H1 (cell line): ENCODE results near the gene HES7. TPM values are rescaled to one million over a fixed set of nuclear protein-coding genes. Genes with fewer than 3 reads are reported as not detected.
A peak's percentile ranks its signal among the peaks of the same experiment; 100 is the strongest.

ENCODE experiments used
- CTCF ChIA-PET: fragments of 300-600 bp; sonication (Branson Sonifier 250); formaldehyde crosslinking; loops from one replicate; lab custom pipeline; 2021; ENCODE audit not compliant: partially characterized antibody; lab: Charles Lee
- POLR2A ChIA-PET: fragments of 300-600 bp; sonication (Branson Sonifier 250); formaldehyde crosslinking; loops from one replicate; lab custom pipeline; 2021; ENCODE audit warnings: inconsistent platforms; ENCODE audit not compliant: partially characterized antibody; lab: Charles Lee
- DNase-seq, 2 experiments: peaks; one replicate each; pipeline versions ENCODE4 v3.0.0 to v3.0.0-alpha.2; 2010 to 2022; ENCODE audit warnings: low spot score in 2 of 2, low read depth in 1 of 2, mixed read lengths in 1 of 2
- FAIRE-seq: peaks from 2 replicates; lab custom pipeline; 2011; peaks lifted over from hg19 to GRCh38; lab: Jason Lieb, UNC
- H2AFZ ChIP-seq: 2 replicates; pipeline ENCODE4 v1.8.1; 2012; ENCODE audit warnings: low read length, inconsistent platforms
- H2AK5ac ChIP-seq: 2 replicates; pipeline ENCODE4 v1.6.1; 2013; ENCODE audit warnings: low read depth, low read length
- H2BK120ac ChIP-seq: replicated peaks from 2 replicates; pipeline ENCODE3; 2013; ENCODE audit warnings: low read depth, low read length, inconsistent platforms
- H2BK12ac ChIP-seq: 2 replicates; pipeline ENCODE4 v1.6.1; 2013; ENCODE audit warnings: low read depth, low read length
- H2BK15ac ChIP-seq: 2 replicates; pipeline ENCODE4 v1.6.1; 2013; ENCODE audit warnings: low read length
- H2BK20ac ChIP-seq: 2 replicates; pipeline ENCODE4 v1.6.1; 2013; ENCODE audit warnings: low read length
- H2BK5ac ChIP-seq: 2 replicates; pipeline ENCODE4 v1.6.1; 2013; ENCODE audit warnings: low read depth, low read length
- H3K14ac ChIP-seq: 2 replicates; pipeline ENCODE4 v1.6.1; 2013; ENCODE audit warnings: inconsistent platforms; ENCODE audit not compliant: insufficient read length
- H3K18ac ChIP-seq: 2 replicates; pipeline ENCODE4 v1.6.1; 2013; ENCODE audit warnings: low read length; ENCODE audit errors: extremely low read depth
- H3K23ac ChIP-seq: 2 replicates; pipeline ENCODE4 v1.6.1; 2013; ENCODE audit warnings: inconsistent platforms; ENCODE audit not compliant: insufficient read length
- H3K23me2 ChIP-seq: 2 replicates; pipeline ENCODE4 v1.6.1; 2013; ENCODE audit warnings: low read depth, low read length
- H3K27ac ChIP-seq: 2 replicates; pipeline ENCODE4 v1.6.1; 2011; ENCODE audit warnings: low read depth, low read length, inconsistent platforms
- H3K27me3 ChIP-seq, 4 experiments: replicated peaks in 1 of 4; 1 replicate in 1 of 4; 2 replicates in 3 of 4; pipeline versions ENCODE4 v1.6.1 to v1.8.1; 2011 to 2013; ENCODE audit warnings: low read length in 3 of 4, mild to moderate bottlenecking in 3 of 4, inconsistent platforms in 2 of 4, mixed read lengths in 2 of 4, moderate library complexity in 1 of 4; ENCODE audit not compliant: control insufficient read depth in 3 of 4, insufficient read depth in 3 of 4; ENCODE audit errors: extremely low read depth in 1 of 4
- H3K36me3 ChIP-seq, 4 experiments: 2 replicates each; pipeline versions ENCODE4 v1.6.1 to v1.8.1; 2011 to 2013; ENCODE audit warnings: mild to moderate bottlenecking in 4 of 4, low read length in 3 of 4, moderate library complexity in 2 of 4, control low read depth in 1 of 4, inconsistent platforms in 1 of 4; ENCODE audit not compliant: insufficient read depth in 4 of 4, control insufficient read depth in 2 of 4
- H3K4ac ChIP-seq: replicated peaks from 2 replicates; pipeline ENCODE3; 2013; ENCODE audit warnings: low read length, low read depth, mixed read lengths, inconsistent platforms; ENCODE audit not compliant: insufficient read length
- H3K4me1 ChIP-seq, 4 experiments: replicated peaks in 1 of 4; 1 replicate in 1 of 4; 2 replicates in 3 of 4; pipeline versions ENCODE4 v1.6.1 to v1.8.1; 2011 to 2013; ENCODE audit warnings: low read length in 3 of 4, inconsistent platforms in 2 of 4, mixed read lengths in 1 of 4; ENCODE audit not compliant: insufficient read depth in 4 of 4, control insufficient read depth in 3 of 4
- H3K4me2 ChIP-seq, 2 experiments: 2 replicates each; pipeline versions ENCODE4 v1.6.1 to v1.8.1; 2011 to 2013; ENCODE audit warnings: low read depth in 2 of 2, low read length in 2 of 2, control low read depth in 1 of 2, inconsistent platforms in 1 of 2, mild to moderate bottlenecking in 1 of 2; ENCODE audit not compliant: insufficient read depth in 1 of 2
- H3K4me3 ChIP-seq, 4 experiments: fragments of 200-600, 300-600 bp in 1 of 4; sonication (generic), shearing (Covaris generic), sonication (Bioruptor Twin) in 1 of 4; 2 replicates each; pipeline versions ENCODE4 v1.5.1 to v1.8.1; 2011 to 2016; ENCODE audit warnings: low read length in 4 of 4, low read depth in 3 of 4, control low read depth in 2 of 4, inconsistent platforms in 2 of 4, mild to moderate bottlenecking in 2 of 4, mixed read lengths in 1 of 4, moderate library complexity in 1 of 4; ENCODE audit not compliant: insufficient read depth in 2 of 4; ENCODE audit errors: extremely low read depth in 1 of 4
- H3K56ac ChIP-seq: replicated peaks from 2 replicates; pipeline ENCODE3; 2013; ENCODE audit warnings: low read depth, mild to moderate bottlenecking, mixed read lengths, low read length, inconsistent platforms; ENCODE audit not compliant: insufficient read length
- H3K79me1 ChIP-seq: 2 replicates; pipeline ENCODE4 v1.6.1; 2013; ENCODE audit warnings: low read depth, low read length, control low read depth
- H3K79me2 ChIP-seq, 2 experiments: 2 replicates each; pipeline versions ENCODE4 v1.6.1 to v1.8.1; 2012 to 2013; ENCODE audit warnings: low read length in 2 of 2, mild to moderate bottlenecking in 2 of 2, inconsistent platforms in 1 of 2; ENCODE audit not compliant: insufficient read depth in 2 of 2, control insufficient read depth in 1 of 2
- H3K9ac ChIP-seq, 4 experiments: replicated peaks in 1 of 4; 1 replicate in 1 of 4; 2 replicates in 3 of 4; pipeline versions ENCODE4 v1.6.1 to v1.8.1; 2011 to 2013; ENCODE audit warnings: low read depth in 3 of 4, low read length in 3 of 4, control low read depth in 2 of 4, mild to moderate bottlenecking in 2 of 4, moderate library complexity in 2 of 4, inconsistent platforms in 1 of 4; ENCODE audit errors: extremely low read depth in 1 of 4
- H3K9me3 ChIP-seq, 2 experiments: 2 replicates each; pipeline versions ENCODE4 v1.6.1 to v1.8.1; 2012 to 2013; ENCODE audit warnings: mild to moderate bottlenecking in 2 of 2, moderate library complexity in 2 of 2, control low read depth in 1 of 2, inconsistent platforms in 1 of 2, low read depth in 1 of 2, low read length in 1 of 2, mixed read lengths in 1 of 2; ENCODE audit not compliant: insufficient read depth in 2 of 2
- H4K20me1 ChIP-seq, 2 experiments: replicated peaks in 1 of 2; 2 replicates each; pipeline versions ENCODE3 to v1.8.1; 2011 to 2013; ENCODE audit warnings: inconsistent platforms in 2 of 2, low read length in 2 of 2, mild to moderate bottlenecking in 1 of 2; ENCODE audit not compliant: insufficient read depth in 2 of 2, control insufficient read depth in 1 of 2
- H4K5ac ChIP-seq: 2 replicates; pipeline ENCODE4 v1.6.1; 2013; ENCODE audit warnings: low read length, low read depth, mixed read lengths, inconsistent platforms; ENCODE audit not compliant: insufficient read length
- H4K8ac ChIP-seq: 2 replicates; pipeline ENCODE4 v1.8.0; 2013; ENCODE audit warnings: mild to moderate bottlenecking, moderate library complexity, low read length, inconsistent platforms; ENCODE audit not compliant: insufficient read depth; ENCODE audit errors: extremely low read depth
- H4K91ac ChIP-seq: replicated peaks from 2 replicates; pipeline ENCODE3; 2013; ENCODE audit warnings: low read length, mixed read lengths, inconsistent platforms; ENCODE audit not compliant: insufficient read length
- CBX5 ChIP-seq: fragments of 300-800, 300-1000 bp; sonication (generic); IDR thresholded peaks from 2 replicates; pipeline ENCODE4 v1.7.1; 2016; ENCODE audit warnings: antibody characterized with exemption, low read length, low read depth
- EGR1 ChIP-seq: IDR thresholded peaks from 2 replicates; pipeline ENCODE4 v1.6.1; 2011; ENCODE audit warnings: low read depth, low read length, borderline replicate concordance
- EP300 ChIP-seq, 2 experiments: IDR thresholded peaks; 1 replicate in 1 of 2; 2 replicates in 1 of 2; pipeline ENCODE4 v1.6.1; 2011 to 2012; ENCODE audit warnings: low read depth in 2 of 2, low read length in 2 of 2, mild to moderate bottlenecking in 2 of 2, borderline replicate concordance in 1 of 2, inconsistent platforms in 1 of 2, moderate library complexity in 1 of 2
- FOSL1 ChIP-seq: IDR thresholded peaks from 2 replicates; pipeline ENCODE4 v1.6.1; 2011; ENCODE audit warnings: mild to moderate bottlenecking, low read depth, low read length, moderate library complexity; ENCODE audit not compliant: insufficient read depth
- HDAC2 ChIP-seq, 2 experiments: fragments of 300-600 bp in 1 of 2; sonication (generic) in 1 of 2; IDR thresholded peaks; 2 replicates each; pipeline ENCODE4 v1.6.1; 2011 to 2012; ENCODE audit warnings: low read depth in 2 of 2, low read length in 2 of 2, mild to moderate bottlenecking in 2 of 2, moderate library complexity in 2 of 2, borderline replicate concordance in 1 of 2, inconsistent platforms in 1 of 2
- KDM4A ChIP-seq: IDR thresholded peaks from one replicate; pipeline ENCODE4 v1.7.1; 2012; ENCODE audit warnings: low read depth, mild to moderate bottlenecking, moderate library complexity, low read length, inconsistent platforms; ENCODE audit not compliant: severe bottlenecking
- KDM5A ChIP-seq: fragments of 200-600 bp; IDR thresholded peaks from 2 replicates; pipeline ENCODE4 v1.7.1; 2012; ENCODE audit warnings: mild to moderate bottlenecking, low read length, inconsistent platforms, mixed read lengths
- USF2 ChIP-seq: IDR thresholded peaks from 2 replicates; pipeline ENCODE4 v1.6.1; 2011; ENCODE audit warnings: low read length, improper control_type of control experiment
- YY1 ChIP-seq: IDR thresholded peaks from 2 replicates; pipeline ENCODE4 v1.6.1; 2011; ENCODE audit warnings: low read depth, mild to moderate bottlenecking, low read length
- WGBS, 2 experiments: shearing (Covaris generic) in 1 of 2; methylation state at CpG; one replicate each; pipeline versions ENCODE4 v1.1.6 to v1.1.7; 2013 to 2015; ENCODE audit warnings: low lambda C conversion rate in 2 of 2, mixed read lengths in 2 of 2, inconsistent platforms in 1 of 2, low coverage in 1 of 2, missing lambda C conversion rate in 1 of 2; ENCODE audit not compliant: insufficient replicate concordance in 2 of 2, insufficient coverage in 1 of 2, insufficient read length in 1 of 2; ENCODE audit errors: extremely low coverage in 1 of 2, missing lambda C conversion rate in 1 of 2; 5-methylcytosine and 5-hydroxymethylcytosine counted together
- polyA plus RNA-seq, 7 experiments: library from polyadenylated mRNA; depleted of rRNA in 3 of 7; stranded (reverse) in 5 of 7; unstranded in 2 of 7; fragments of >200 nt in 5 of 7; fragments of 200-250 nt in 2 of 7; gene quantifications; 1 replicate in 5 of 7; 2 replicates in 1 of 7; 4 replicates in 1 of 7; pipeline versions ENCODE4 v1.2.1 to v1.2.3, GENCODE V29; 2011 to 2013; ENCODE audit warnings: missing spikeins in 2 of 7, mixed read lengths in 2 of 7
- total RNA-seq: library from RNA; stranded (reverse); fragmentation: NEBNext Ultra II Directional; extraction: Animal tissue kit (Norgen Biotek cat#: 25700); gene quantifications from 2 replicates; pipeline ENCODE4 v1.2.1, GENCODE V29; 2021

Gene HES7
- total and polyA plus RNA-seq, 2 of the 8 experiments (the other 6 are each of a cell fraction or from before 2014, with no cell fraction given): 0.20 to 0.32 TPM

GRCh38 chr17:8147805-8148404 is 24.0 kb upstream of the HES7 start:
- Histone ChIP-seq H3K18ac (no peak overlapping the region), H2AK5ac (no peak overlapping the region), H3K27ac (no peak overlapping the region), H2BK20ac (no peak overlapping the region), H3K23me2 (peaks cover 11% of the 10 kb centered on the region), H3K23ac (no peak overlapping the region), H3K56ac (no peak overlapping the region), H2AFZ (no peak overlapping the region), H3K4me2 (no peak overlapping the region), H3K27me3 (no peaks in the 10 kb centered on the region), H4K91ac (no peak overlapping the region), H4K8ac (peak overlapping the region; percentile 83; the same call in 1 of the 2 replicates), H2BK120ac (no peak overlapping the region), H3K9me3 (no peaks in the 10 kb centered on the region), H3K36me3 (peaks cover 13 to 52% (median 32%) of the 10 kb centered on the region in 4 experiments; a peak in 7 of 8 replicates), H3K14ac (no peak overlapping the region), H2BK5ac (no peak overlapping the region), H2BK15ac (no peak overlapping the region), H4K5ac (no peak overlapping the region), H4K20me1 (peaks cover 2 to 30% of the 10 kb centered on the region in 2 experiments), H2BK12ac (no peak overlapping the region), H3K4ac (no peak overlapping the region), H3K79me1 (peaks cover 7% of the 10 kb centered on the region; the same call in 1 of the 2 replicates), H3K79me2 (peaks cover 0 to 5% of the 10 kb centered on the region in 2 experiments; a peak in 1 of 4 replicates), H3K9ac (no peak overlapping the region), H3K4me1 (peaks cover 2 to 8% (median 5%) of the 10 kb centered on the region in 4 experiments; a peak in 6 of 7 replicates), H3K4me3 (no peak overlapping the region)
- DNase-seq: no peak
- ChIA-PET POLR2A (interaction anchor here (3.5 to 6.4 kb wide), 3 partner anchors 8 to 25 kb away, joined by 11 to 62 read pairs (median 33); no protein-coding TSS in a partner anchor), CTCF (interaction anchor here (1.1 to 14.1 kb wide), 3 partner anchors 10 to 14 kb away, joined by 3 to 133 read pairs (median 8); partner anchors contain the start of gene VAMP2)
- no peak for FAIRE-seq
- 80% methylated on average over 13 of the region's 13 CpGs; no CpG with 5 or more reads in 1 of the 2 experiments for WGBS, 2 experiments
- TF ChIP-seq EP300 (IDR thresholded peaks at IDR 0.05; ENCODE audit: borderline replicate concordance in 1 of 2, low read depth in 2 of 2, low read length in 2 of 2) (no peak), EGR1 (no peak), YY1 (no peak), USF2 (no peak), KDM4A (no peak), KDM5A (no peak), HDAC2 (IDR thresholded peaks at IDR 0.05; ENCODE audit: borderline replicate concordance in 1 of 2, low read depth in 2 of 2, low read length in 2 of 2) (no peak), FOSL1 (no peak), CBX5 (no peak)
